HepG2 (cell line): ENCODE measurements around the gene ADPRM. TPM values are rescaled to one million over a fixed set of nuclear protein-coding genes. Genes with fewer than 3 reads are reported as not detected.

ENCODE experiments used
- AFF4 ChIP-seq: sonication (generic); formaldehyde crosslinking; IDR thresholded peaks from 2 replicates; pipeline ENCODE4 v1.4.0; 2020; ENCODE audit warnings: missing genetic modification reagents
- ATM ChIP-seq: fragments of 450-650 bp; IDR thresholded peaks from 2 replicates; pipeline ENCODE4 v1.7.1; 2017; ENCODE audit warnings: mild to moderate bottlenecking, borderline replicate concordance
- CENPT ChIP-seq: sonication (generic); formaldehyde crosslinking; IDR thresholded peaks from 2 replicates; pipeline ENCODE4 v1.8.0; 2022; ENCODE audit warnings: low read depth, mild to moderate bottlenecking, moderate library complexity, missing genetic modification reagents
- ETV6 ChIP-seq: sonication (generic); formaldehyde crosslinking; conservative IDR thresholded peaks from 2 replicates; pipeline ENCODE4 v1.4.0; 2020; ENCODE audit warnings: missing genetic modification reagents
- FOXJ3 ChIP-seq: sonication (generic); formaldehyde crosslinking; IDR thresholded peaks from 2 replicates; pipeline ENCODE4 v1.4.0; 2020; ENCODE audit warnings: missing genetic modification reagents, mild to moderate bottlenecking, borderline replicate concordance
- GFI1 ChIP-seq: sonication (generic); formaldehyde crosslinking; IDR thresholded peaks from 2 replicates; pipeline ENCODE4 v1.5.0; 2020; ENCODE audit warnings: missing genetic modification reagents, mild to moderate bottlenecking, borderline replicate concordance
- GPBP1L1 ChIP-seq: sonication (generic); formaldehyde crosslinking; IDR thresholded peaks from 2 replicates; pipeline ENCODE4 v1.5.0; 2020; ENCODE audit warnings: mild to moderate bottlenecking, missing genetic modification reagents
- MAFF ChIP-seq: IDR thresholded peaks from 2 replicates; pipeline ENCODE4 v1.6.1; 2011; ENCODE audit warnings: low read depth, low read length, improper control_type of control experiment
- MIXL1 ChIP-seq: IDR thresholded peaks from 2 replicates; pipeline ENCODE4 v1.6.1; 2016
- MLX ChIP-seq: IDR thresholded peaks from 2 replicates; pipeline ENCODE4 v1.6.1; 2016
- POGZ ChIP-seq: sonication (generic); formaldehyde crosslinking; IDR thresholded peaks from 2 replicates; pipeline ENCODE4 v1.4.0; 2020; ENCODE audit warnings: mild to moderate bottlenecking, missing genetic modification reagents
- PREB ChIP-seq: sonication (generic); formaldehyde crosslinking; IDR thresholded peaks from 2 replicates; pipeline ENCODE4 v1.4.0; 2020; ENCODE audit warnings: missing genetic modification reagents
- SP5 ChIP-seq: IDR thresholded peaks from 2 replicates; pipeline ENCODE4 v1.6.1; 2016; ENCODE audit warnings: low read depth, borderline replicate concordance
- TCF7 ChIP-seq: sonication (generic); IDR thresholded peaks from 2 replicates; pipeline ENCODE4 v1.6.1; 2016; ENCODE audit warnings: antibody characterized with exemption, low read depth
- TFDP2 ChIP-seq: sonication (generic); formaldehyde crosslinking; IDR thresholded peaks from 2 replicates; pipeline ENCODE4 v1.4.0; 2020; ENCODE audit warnings: missing genetic modification reagents
- ZFP1 ChIP-seq: IDR thresholded peaks from 2 replicates; pipeline ENCODE4 v1.6.1; 2016
- ZFP36L1 ChIP-seq: sonication (generic); formaldehyde crosslinking; IDR thresholded peaks from 2 replicates; pipeline ENCODE4 v1.8.0; 2022; ENCODE audit warnings: mild to moderate bottlenecking, missing genetic modification reagents, moderate library complexity
- ZNF18 ChIP-seq: sonication (generic); formaldehyde crosslinking; IDR thresholded peaks from 2 replicates; pipeline ENCODE4 v1.8.0; 2022; ENCODE audit warnings: mild to moderate bottlenecking, missing genetic modification reagents; ENCODE audit not compliant: insufficient replicate concordance
- ZNF207 ChIP-seq: fragments of 450-650 bp; IDR thresholded peaks from 2 replicates; pipeline ENCODE4 v1.6.1; 2016; ENCODE audit warnings: antibody characterized with exemption, borderline replicate concordance
- ZNF333 ChIP-seq: sonication (generic); formaldehyde crosslinking; IDR thresholded peaks from 2 replicates; pipeline ENCODE4 v1.4.0; 2020; ENCODE audit warnings: mild to moderate bottlenecking, missing genetic modification reagents, borderline replicate concordance
- ZNF563 ChIP-seq: sonication (generic); formaldehyde crosslinking; IDR thresholded peaks from 2 replicates; pipeline ENCODE4 v1.8.0; 2022; ENCODE audit warnings: mild to moderate bottlenecking, moderate library complexity, missing genetic modification reagents
- ZSCAN22 ChIP-seq: sonication (generic); formaldehyde crosslinking; IDR thresholded peaks from 2 replicates; pipeline ENCODE4 v1.4.0; 2020; ENCODE audit warnings: mild to moderate bottlenecking, missing genetic modification reagents
- polyA plus RNA-seq, 8 experiments: library from polyadenylated mRNA; depleted of rRNA in 3 of 8; stranded (reverse) in 7 of 8; unstranded in 1 of 8; fragments of >200 nt; fragmentation: Illumina TruSeq in 4 of 8; extraction: Trizol in 4 of 8; gene quantifications; 2 replicates each; pipeline versions ENCODE4 v1.2.1 to v1.2.3, GENCODE V29; 2011 to 2016; ENCODE audit warnings: low read depth in 4 of 8, missing spikeins in 1 of 8, mixed read lengths in 1 of 8; ENCODE audit not compliant: insufficient read depth in 1 of 8
- total RNA-seq, 5 experiments: library from RNA; depleted of rRNA; stranded (reverse); fragments of >200 nt; fragmentation: Illumina TruSeq; extraction: Trizol; gene quantifications; 2 replicates each; pipeline ENCODE4 v1.2.3, GENCODE V29; 2016; ENCODE audit warnings: low read depth in 1 of 5

Gene ADPRM
- total and polyA plus RNA-seq, 2 of the 13 experiments (the other 11 are each of a cell fraction or from before 2014, with no cell fraction given): 5.6 to 10.8 TPM

GRCh38 chr17:10725262-10725661 is 27.9 kb downstream of the ADPRM start (continued):
- TF ChIP-seq ZNF18 (CRISPR knock-in tag): no peak
- TF ChIP-seq MAFF: no peak
- TF ChIP-seq GPBP1L1: no peak
- TF ChIP-seq CENPT (CRISPR knock-in tag): no peak
- TF ChIP-seq MIXL1 (CRISPR knock-in tag): 0 out of 2 replicates have a peak, but pooled peaks have one; percentile 45
- TF ChIP-seq ATM: no peak
- TF ChIP-seq ZFP36L1 (CRISPR knock-in tag): no peak
- TF ChIP-seq TFDP2 (CRISPR knock-in tag): no peak
- no peak for TF ChIP-seq ZFP1 (CRISPR knock-in tag)
- TF ChIP-seq PREB (CRISPR knock-in tag): no peak
- no peak for TF ChIP-seq ETV6
- no peak for TF ChIP-seq ZNF207
- peak; percentile 40; the same call in 1 of the 2 replicates for TF ChIP-seq MLX
- TF ChIP-seq POGZ (CRISPR knock-in tag): peak; percentile 71
- TF ChIP-seq AFF4 (CRISPR knock-in tag): no peak
- no peak for TF ChIP-seq ZNF563
- TF ChIP-seq SP5: no peak
- no peak for TF ChIP-seq ZSCAN22
- no peak for TF ChIP-seq TCF7
- 0 out of 2 replicates have a peak, but pooled peaks have one; percentile 27 for TF ChIP-seq FOXJ3 (CRISPR knock-in tag)
- peak; percentile 95 for TF ChIP-seq GFI1 (CRISPR knock-in tag)
- TF ChIP-seq ZNF333: no peak
